Measurements from ENCODE around the gene YIF1B.

GRCh38 chr19:38319421-38320258 lies 3.9 kb upstream of the YIF1B start, which contains the start of gene KCNK6:
- TF ChIP-seq L3MBTL2 (IDR thresholded peaks at IDR 0.05) (no peak), CTCF (IDR thresholded peaks at IDR 0.05 in 2 of 3, conservative IDR thresholded peaks at IDR 0.05 in 1 of 3; ENCODE audit: insufficient read depth in 2 of 3, low read depth in 1 of 3, low read length in 3 of 3) (no peak), ZNF518B (CRISPR knock-in tag; IDR thresholded peaks at IDR 0.05) (no peak), TCF7 (IDR thresholded peaks at IDR 0.05; ENCODE audit: borderline replicate concordance) (no peak), ZNF354B (CRISPR knock-in tag; IDR thresholded peaks at IDR 0.05) (no peak), ZSCAN29 (IDR thresholded peaks at IDR 0.05) (no peak), JUNB (CRISPR knock-in tag; conservative IDR thresholded peaks at IDR 0.05) (no peak), ZNF780A (CRISPR knock-in tag; IDR thresholded peaks at IDR 0.05) (no peak), FOS (IDR thresholded peaks at IDR 0.05; ENCODE audit: extremely low read depth, insufficient read length) (no peak), ZNF12 (CRISPR knock-in tag; IDR thresholded peaks at IDR 0.05) (no peak), ZNF76 (CRISPR knock-in tag; IDR thresholded peaks at IDR 0.05; ENCODE audit: borderline replicate concordance) (no peak), MEF2A (IDR thresholded peaks at IDR 0.05; ENCODE audit: control insufficient read depth, low read depth, low read length) (no peak), EZH2 (IDR thresholded peaks at IDR 0.05; ENCODE audit: borderline replicate concordance, low read depth, low read length) (no peak)

Data from K562 (cell line).